Measurements from ENCODE around the gene WASF2.
"Not testable (repeated sequence)": the region's sequence is repeated elsewhere in the genome, so short reads cannot be mapped to it uniquely, and the experiment has no call there.

The WASF2 gene

GRCh38 chr1:27454610-27455009 is 35.4 kb downstream of the WASF2 start:
- DNase-seq (ENCODE audit: low spot score), result no peak

- no peak for DNase-seq (ENCODE audit: low spot score)
Measured at GRCh38 chr1:27451343-27451742, 38.6 kb downstream of the WASF2 start.

GRCh38 chr1:27448982-27449381 is 41.0 kb downstream of the WASF2 start:
- DNase-seq (ENCODE audit: low spot score), result no peak

GRCh38 chr1:27447883-27448282 is 42.1 kb downstream of the WASF2 start:
- no peak for DNase-seq (ENCODE audit: low spot score)

- no peak for DNase-seq (ENCODE audit: low spot score)
Measured at GRCh38 chr1:27447399-27447798, 42.6 kb downstream of the WASF2 start.

GRCh38 chr1:27446496-27447020 is 43.4 kb downstream of the WASF2 start:
- no peak for DNase-seq (ENCODE audit: low spot score)

GRCh38 chr1:27445177-27445936 is 44.6 kb downstream of the WASF2 start:
- no peak for DNase-seq (ENCODE audit: low spot score)

- DNase-seq (ENCODE audit: low spot score), result no peak
Measured at GRCh38 chr1:27444632-27445031, 45.3 kb downstream of the WASF2 start.

- no peak for DNase-seq (ENCODE audit: low spot score)
Measured at GRCh38 chr1:27439150-27439549, 50.8 kb downstream of the WASF2 start.

- DNase-seq (ENCODE audit: low spot score), result no peak
Measured at GRCh38 chr1:27438621-27439061, 51.3 kb downstream of the WASF2 start.

GRCh38 chr1:27436204-27437159 is 53.5 kb downstream of the WASF2 start:
- no peak for DNase-seq (ENCODE audit: low spot score)

GRCh38 chr1:27435566-27436203 is 54.3 kb downstream of the WASF2 start:
- no peak for DNase-seq (ENCODE audit: low spot score)

GRCh38 chr1:27433706-27434105 is 56.3 kb downstream of the WASF2 start:
- DNase-seq (ENCODE audit: low spot score), result no peak

GRCh38 chr1:27432725-27433124 is 57.2 kb downstream of the WASF2 start:
- not testable (repeated sequence) for DNase-seq (ENCODE audit: low spot score)

GRCh38 chr1:27431601-27431940 is 58.4 kb downstream of the WASF2 start:
- no peak for DNase-seq (ENCODE audit: low spot score)

GRCh38 chr1:27430903-27431600 is 58.9 kb downstream of the WASF2 start:
- peak; percentile 50 for DNase-seq (ENCODE audit: low spot score)

- no peak for DNase-seq (ENCODE audit: low spot score)
Measured at GRCh38 chr1:27429029-27429425, 60.9 kb downstream of the WASF2 start.

- peak; percentile 28 for DNase-seq (ENCODE audit: low spot score)
Measured at GRCh38 chr1:27428316-27429028, 61.5 kb downstream of the WASF2 start.

- no peak for DNase-seq (ENCODE audit: low spot score)
Measured at GRCh38 chr1:27427816-27428315, 62.1 kb downstream of the WASF2 start.

- no peak for DNase-seq (ENCODE audit: low spot score)
Measured at GRCh38 chr1:27427329-27427728, 62.6 kb downstream of the WASF2 start.

GRCh38 chr1:27423709-27424108 is 66.3 kb downstream of the WASF2 start:
- no peak for DNase-seq (ENCODE audit: low spot score)

All from cerebellar cortex (tissue), 1 donor.